ENCODE results near the gene SLC35F2. TPM values are rescaled to one million over a fixed set of nuclear protein-coding genes. Genes with fewer than 3 reads are reported as not detected.

The SLC35F2 gene
- total RNA-seq, 4 donors from 2014 or later = 5.4 to 34.9 (median 6.2) TPM

DNA sequence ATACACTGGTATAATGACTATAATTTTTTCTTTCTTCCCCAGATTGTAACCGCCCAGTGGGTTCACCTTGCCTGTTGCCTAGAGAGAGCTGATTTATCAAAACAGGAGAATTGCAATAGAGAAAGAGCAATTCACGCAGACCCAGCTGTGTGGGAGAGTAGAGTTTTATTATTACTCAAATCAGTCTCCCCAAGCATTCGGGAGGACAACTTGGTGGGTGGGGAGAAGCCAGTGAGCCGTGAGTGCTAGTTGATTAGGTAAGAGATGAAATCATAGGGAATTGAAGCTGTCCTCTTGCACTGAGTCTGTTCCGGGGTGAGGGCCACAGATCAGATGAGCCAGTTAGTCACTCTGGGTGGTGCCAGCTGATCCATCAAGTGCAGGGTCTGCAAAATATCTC lies 73.2 kb downstream of the SLC35F2 start:
- intact Hi-C loops (cut with DNase I; ENCODE audit: low total_unique reads) = no loop called here
- TF ChIP-seq POLR2A (IDR thresholded peaks at IDR 0.05) = no peak
- TF ChIP-seq, protein P1, sequence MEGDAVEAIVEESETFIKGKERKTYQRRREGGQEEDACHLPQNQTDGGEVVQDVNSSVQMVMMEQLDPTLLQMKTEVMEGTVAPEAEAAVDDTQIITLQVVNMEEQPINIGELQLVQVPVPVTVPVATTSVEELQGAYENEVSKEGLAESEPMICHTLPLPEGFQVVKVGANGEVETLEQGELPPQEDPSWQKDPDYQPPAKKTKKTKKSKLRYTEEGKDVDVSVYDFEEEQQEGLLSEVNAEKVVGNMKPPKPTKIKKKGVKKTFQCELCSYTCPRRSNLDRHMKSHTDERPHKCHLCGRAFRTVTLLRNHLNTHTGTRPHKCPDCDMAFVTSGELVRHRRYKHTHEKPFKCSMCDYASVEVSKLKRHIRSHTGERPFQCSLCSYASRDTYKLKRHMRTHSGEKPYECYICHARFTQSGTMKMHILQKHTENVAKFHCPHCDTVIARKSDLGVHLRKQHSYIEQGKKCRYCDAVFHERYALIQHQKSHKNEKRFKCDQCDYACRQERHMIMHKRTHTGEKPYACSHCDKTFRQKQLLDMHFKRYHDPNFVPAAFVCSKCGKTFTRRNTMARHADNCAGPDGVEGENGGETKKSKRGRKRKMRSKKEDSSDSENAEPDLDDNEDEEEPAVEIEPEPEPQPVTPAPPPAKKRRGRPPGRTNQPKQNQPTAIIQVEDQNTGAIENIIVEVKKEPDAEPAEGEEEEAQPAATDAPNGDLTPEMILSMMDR (IDR thresholded peaks at IDR 0.05) = no peak
- Histone ChIP-seq H3K9me3 (no peaks in the 10 kb centered on the region), H3K36me3 (no peaks in the 10 kb centered on the region), H3K4me1 (no peaks in the 10 kb centered on the region), H3K27ac (no peak overlapping the region), H3K4me3 (no peak overlapping the region), H3K27me3 (no peaks in the 10 kb centered on the region)
- DNase-seq = no peak

- no peaks in the 10 kb centered on the region for H3K36me3 ChIP-seq
- no peak overlapping the region for H3K27ac ChIP-seq
- DNase-seq = no peak
- no peaks in the 10 kb centered on the region for H3K27me3 ChIP-seq
- TF ChIP-seq, protein P1 (IDR thresholded peaks at IDR 0.05) = no peak
- TF ChIP-seq POLR2A (IDR thresholded peaks at IDR 0.05) = no peak
- no peak overlapping the region for H3K4me3 ChIP-seq
- H3K9me3 ChIP-seq = no peaks in the 10 kb centered on the region
- H3K4me1 ChIP-seq = no peaks in the 10 kb centered on the region
- intact Hi-C loops (cut with DNase I; ENCODE audit: low total_unique reads) = no loop called here
Measured at GRCh38 chr11:107783121-107783520, 75.5 kb downstream of the SLC35F2 start.

DNA sequence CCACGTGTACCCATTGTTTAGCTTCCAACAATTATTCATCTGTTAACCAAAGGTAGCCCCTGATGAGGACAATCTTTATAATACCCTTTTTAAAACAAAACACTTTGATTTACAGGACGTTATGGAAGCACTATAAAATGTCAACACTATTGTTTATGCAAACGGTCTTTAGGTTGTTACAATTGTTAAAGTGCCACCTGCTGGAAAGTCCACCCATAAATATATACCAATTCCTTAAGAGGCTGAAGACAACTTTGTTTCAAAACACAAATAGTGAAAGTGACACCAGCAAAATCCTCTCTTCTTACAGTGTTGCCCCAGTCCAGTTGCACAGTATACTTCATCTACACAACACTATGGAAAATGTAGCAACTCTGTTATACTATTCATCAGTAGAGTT lies 77.8 kb downstream of the SLC35F2 start:
- no peak for TF ChIP-seq POLR2A (IDR thresholded peaks at IDR 0.05)
- TF ChIP-seq, protein P1 (IDR thresholded peaks at IDR 0.05) = no peak
- Histone ChIP-seq H3K4me1 (no peaks in the 10 kb centered on the region), H3K36me3 (no peaks in the 10 kb centered on the region), H3K27me3 (no peaks in the 10 kb centered on the region), H3K27ac (no peak overlapping the region), H3K4me3 (no peak overlapping the region), H3K9me3 (no peaks in the 10 kb centered on the region)
- intact Hi-C loops (cut with DNase I; ENCODE audit: low total_unique reads) = no loop called here
- DNase-seq = no peak

GRCh38 chr11:107780136-107780535 lies 78.5 kb downstream of the SLC35F2 start:
- Histone ChIP-seq H3K27me3 (no peaks in the 10 kb centered on the region), H3K9me3 (no peaks in the 10 kb centered on the region), H3K4me3 (no peak overlapping the region), H3K4me1 (no peaks in the 10 kb centered on the region), H3K27ac (no peak overlapping the region), H3K36me3 (no peaks in the 10 kb centered on the region)
- DNase-seq = no peak
- intact Hi-C loops (cut with DNase I; ENCODE audit: low total_unique reads) = no loop called here
- TF ChIP-seq, protein P1 (IDR thresholded peaks at IDR 0.05) = no peak
- TF ChIP-seq POLR2A (IDR thresholded peaks at IDR 0.05) = no peak

DNA sequence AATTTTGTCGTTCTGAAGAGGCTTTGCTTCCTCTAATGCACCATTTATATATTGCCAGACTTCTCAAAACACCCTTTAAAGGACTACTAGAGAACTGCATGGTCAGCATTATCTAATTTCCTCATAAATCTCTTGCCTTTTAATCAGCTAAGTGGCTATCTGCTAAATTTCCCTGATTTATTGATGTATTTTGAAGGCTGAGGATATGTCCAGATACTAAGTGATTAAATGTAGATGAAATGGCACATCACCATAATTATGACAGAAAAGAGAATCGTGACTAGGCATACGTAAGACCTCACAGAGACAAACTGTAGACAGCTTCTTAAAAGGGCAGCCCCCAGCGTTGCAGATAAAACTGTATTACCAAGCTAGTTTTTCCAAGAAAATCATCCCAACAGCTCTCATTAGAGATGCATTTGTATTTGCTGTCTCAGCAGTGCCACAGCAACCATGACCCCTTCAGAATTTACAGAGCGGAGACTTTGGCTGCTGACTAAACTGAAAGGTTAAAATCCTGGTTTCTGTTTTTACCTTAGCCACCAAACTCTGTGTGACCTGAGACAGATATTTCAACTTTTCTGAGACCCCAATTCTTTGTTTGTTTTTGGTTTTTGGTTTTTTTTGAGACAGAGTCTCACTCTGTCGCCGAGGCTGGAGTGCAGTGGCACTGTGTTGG lies 79.6 kb downstream of the SLC35F2 start:
- no peaks in the 10 kb centered on the region for H3K27me3 ChIP-seq
- H3K9me3 ChIP-seq = no peaks in the 10 kb centered on the region
- H3K36me3 ChIP-seq = no peaks in the 10 kb centered on the region
- H3K4me1 ChIP-seq = no peaks in the 10 kb centered on the region
- H3K27ac ChIP-seq = no peak overlapping the region
- no peak for DNase-seq
- intact Hi-C loops (cut with DNase I; ENCODE audit: low total_unique reads) = no loop called here
- H3K4me3 ChIP-seq = no peak overlapping the region
- TF ChIP-seq POLR2A (IDR thresholded peaks at IDR 0.05) = no peak
- TF ChIP-seq, protein P1 (IDR thresholded peaks at IDR 0.05) = no peak
